ENCODE measurements around the gene TIA1.

GRCh38 chr2:70282439-70282838 lies 34.0 kb upstream of the TIA1 start:
- TF ChIP-seq CTCF (IDR thresholded peaks at IDR 0.05; ENCODE audit: low read depth, low read length), result no peak
- no peak for TF ChIP-seq EZH2phosphoT487 (IDR thresholded peaks at IDR 0.05; ENCODE audit: low read depth)
